Fibroblast of pulmonary artery (primary cell): ENCODE results near the gene TMIE.
A peak's percentile ranks its signal among the peaks of the same experiment; 100 is the strongest.

Source experiments
- DNase-seq: peaks from one replicate; pipeline ENCODE4 v3.0.0-alpha.2; 2010; ENCODE audit warnings: low read depth
- H3K4me3 ChIP-seq: replicated peaks from 2 replicates; pipeline ENCODE4 v1.5.1; 2011; ENCODE audit warnings: low read depth, mild to moderate bottlenecking, control low read depth, low read length, moderate library complexity
- CTCF ChIP-seq: IDR thresholded peaks from 2 replicates; pipeline ENCODE4 v1.5.1; 2011; ENCODE audit warnings: mild to moderate bottlenecking, control low read depth, low read length, inconsistent platforms; ENCODE audit errors: missing control alignments

TMIE gene

GRCh38 chr3:46660543-46661523, 40.4 kb upstream of the TMIE start:
- H3K4me3 ChIP-seq, result no peak overlapping the region
- DNase-seq, result no peak
- no peak for TF ChIP-seq CTCF

DNA sequence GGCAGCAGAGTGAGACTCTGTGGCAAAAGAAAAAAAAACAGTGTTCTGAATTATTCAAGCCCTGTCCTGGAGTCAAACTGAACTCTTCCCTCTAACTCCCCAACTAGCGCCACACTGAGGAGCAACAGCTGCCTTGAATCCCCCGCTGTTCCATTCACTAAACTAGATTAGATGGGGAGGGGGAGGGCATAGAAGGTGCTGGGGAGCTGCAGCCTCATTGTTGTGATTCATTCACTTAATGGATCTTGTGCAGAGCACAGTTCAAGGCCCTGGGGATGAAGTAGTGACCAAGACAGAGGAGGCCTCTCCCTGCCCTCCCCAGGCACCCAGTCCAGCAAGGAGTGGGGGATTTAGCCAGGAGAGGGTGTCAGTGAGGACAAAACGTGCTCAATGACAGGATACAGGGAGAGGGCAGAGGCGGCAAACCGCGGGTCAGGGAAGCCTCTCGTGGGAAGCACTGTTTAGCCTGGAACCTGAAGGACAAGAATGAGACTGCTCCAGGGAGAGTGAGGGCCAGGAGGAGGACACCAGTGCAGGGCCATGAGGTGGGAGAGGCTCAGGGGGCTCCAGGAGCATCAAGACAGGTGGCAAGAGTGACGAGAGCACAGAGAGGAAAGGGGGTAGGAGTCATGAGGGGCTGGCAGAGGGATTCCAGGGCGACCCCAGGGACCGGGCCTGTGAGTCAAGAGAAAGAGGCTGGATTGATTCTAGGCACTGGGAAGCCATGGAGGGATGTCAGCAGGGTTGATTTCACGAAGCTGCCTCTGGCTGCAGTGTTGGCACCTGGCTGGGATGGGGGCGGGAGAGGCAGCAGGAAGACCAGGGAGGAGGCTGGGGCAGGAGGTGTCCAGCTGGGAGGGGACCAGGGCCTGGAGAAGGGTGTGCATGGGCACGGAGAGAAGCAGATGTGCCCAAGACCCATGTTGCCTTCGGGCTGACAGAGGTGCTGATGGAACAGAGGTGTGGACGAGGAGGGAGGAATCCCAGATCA, 39.1 kb upstream of the TMIE start:
- TF ChIP-seq CTCF, result no peak
- no peak for DNase-seq

GRCh38 chr3:46662771-46663551, 38.2 kb upstream of the TMIE start:
- H3K4me3 ChIP-seq, result no peak overlapping the region
- peak; percentile 46 for DNase-seq
- no peak for TF ChIP-seq CTCF

More for the DNA sequence above, 39.1 kb upstream of the TMIE start:
- no peak overlapping the region for H3K4me3 ChIP-seq

- peak; percentile 8 for TF ChIP-seq CTCF
- H3K4me3 ChIP-seq, result no peak overlapping the region
- peak; percentile 5 for DNase-seq
These were observed 37.5 kb upstream of the TMIE start for GRCh38 chr3:46663591-46664135.

- no peak overlapping the region for H3K4me3 ChIP-seq
- TF ChIP-seq CTCF, result no peak
- DNase-seq, result no peak
These were observed 36.8 kb upstream of the TMIE start for GRCh38 chr3:46664188-46664970.
